CD4-positive, alpha-beta memory T cell (primary cell): ENCODE results near the gene ABRAXAS1. TPM values are rescaled to one million over a fixed set of nuclear protein-coding genes. Genes with fewer than 3 reads are reported as not detected.
A peak's percentile ranks its signal among the peaks of the same experiment; 100 is the strongest.

ENCODE experiments used
- CTCF ChIA-PET: fragments of 350-600 bp; sonication (Branson Sonifier 250); formaldehyde crosslinking; loops from one replicate; lab custom pipeline; 2021; ENCODE audit warnings: inconsistent platforms; ENCODE audit not compliant: partially characterized antibody; lab: Charles Lee
- POLR2A ChIA-PET: fragments of 350-600 bp; sonication (Branson Sonifier 250); formaldehyde crosslinking; loops from one replicate; lab custom pipeline; 2021; ENCODE audit not compliant: partially characterized antibody; lab: Charles Lee
- DNase-seq, 5 donors: peaks; one replicate each; pipeline versions ENCODE4 v3.0.0 to v3.0.0-alpha.2; 2020 to 2022; ENCODE audit warnings: mixed read lengths in 1 of 5
- H3K27ac ChIP-seq: one replicate; pipeline ENCODE4 v1.7.0; 2013; ENCODE audit warnings: low read depth, low read length
- H3K27me3 ChIP-seq: 2 replicates; pipeline ENCODE4 v1.7.0; 2013; ENCODE audit warnings: mild to moderate bottlenecking, low read length, moderate library complexity; ENCODE audit not compliant: insufficient read depth
- H3K36me3 ChIP-seq: 2 replicates; pipeline ENCODE4 v1.7.0; 2013; ENCODE audit warnings: mild to moderate bottlenecking, low read length, moderate library complexity; ENCODE audit not compliant: insufficient read depth
- H3K4me1 ChIP-seq: 2 replicates; pipeline ENCODE4 v1.7.0; 2013; ENCODE audit warnings: mild to moderate bottlenecking, low read length, moderate library complexity; ENCODE audit not compliant: insufficient read depth
- H3K4me3 ChIP-seq, 2 donors: one replicate each; pipeline ENCODE4 v1.7.0; 2013; ENCODE audit warnings: low read length in 2 of 2, mild to moderate bottlenecking in 1 of 2
- H3K9me3 ChIP-seq, 2 donors: one replicate each; pipeline ENCODE4 v1.7.0; 2013; ENCODE audit warnings: low read length in 2 of 2, control low read depth in 1 of 2; ENCODE audit not compliant: control insufficient read depth in 1 of 2
- H3K27ac Mint-ChIP-seq, 7 donors: one replicate each; pipeline ENCODE4 v1.8.0; 2020 to 2021; ENCODE audit warnings: mixed read lengths in 7 of 7, mild to moderate bottlenecking in 6 of 7, inconsistent platforms in 3 of 7, moderate library complexity in 3 of 7
- H3K27me3 Mint-ChIP-seq, 2 donors: one replicate each; pipeline ENCODE4 v1.8.0; 2020 to 2021; ENCODE audit warnings: mixed read lengths in 2 of 2
- H3K36me3 Mint-ChIP-seq, 2 donors: one replicate each; pipeline ENCODE4 v1.8.0; 2020 to 2021; ENCODE audit warnings: mixed read lengths in 2 of 2, inconsistent platforms in 1 of 2, mild to moderate bottlenecking in 1 of 2
- H3K4me1 Mint-ChIP-seq, 4 donors: one replicate each; pipeline ENCODE4 v1.8.0; 2020 to 2021; ENCODE audit warnings: mixed read lengths in 4 of 4, mild to moderate bottlenecking in 1 of 4
- H3K4me3 Mint-ChIP-seq, 8 donors: one replicate each; pipeline ENCODE4 v1.8.0; 2020 to 2021; ENCODE audit warnings: mixed read lengths in 8 of 8, mild to moderate bottlenecking in 7 of 8, moderate library complexity in 6 of 8, inconsistent platforms in 3 of 8
- H3K9me3 Mint-ChIP-seq, 8 donors: one replicate each; pipeline ENCODE4 v1.8.0; 2020 to 2021; ENCODE audit warnings: mixed read lengths in 8 of 8, mild to moderate bottlenecking in 5 of 8, inconsistent platforms in 3 of 8, moderate library complexity in 1 of 8
- intact Hi-C: fragments of 100-400 bp; cut with micrococcal nuclease; formaldehyde crosslinking; loops from one replicate; pipeline ENCODE4 v1.15.1; 2023
- polyA plus RNA-seq, 2 donors: library from polyadenylated mRNA; unstranded; fragments of 300-500 nt; fragmentation: Illumina TruSeq; gene quantifications; one replicate each; pipeline ENCODE4 v1.2.3, GENCODE V29; 2021
- total RNA-seq, 2 experiments: library from RNA; stranded (reverse); gene quantifications; one replicate each; pipeline ENCODE4 v1.2.3, GENCODE V29; 2021

Gene ABRAXAS1
- total and polyA plus RNA-seq, 4 experiments from 2014 or later, result 10.6 to 36.7 (median 25.7) TPM

DNA sequence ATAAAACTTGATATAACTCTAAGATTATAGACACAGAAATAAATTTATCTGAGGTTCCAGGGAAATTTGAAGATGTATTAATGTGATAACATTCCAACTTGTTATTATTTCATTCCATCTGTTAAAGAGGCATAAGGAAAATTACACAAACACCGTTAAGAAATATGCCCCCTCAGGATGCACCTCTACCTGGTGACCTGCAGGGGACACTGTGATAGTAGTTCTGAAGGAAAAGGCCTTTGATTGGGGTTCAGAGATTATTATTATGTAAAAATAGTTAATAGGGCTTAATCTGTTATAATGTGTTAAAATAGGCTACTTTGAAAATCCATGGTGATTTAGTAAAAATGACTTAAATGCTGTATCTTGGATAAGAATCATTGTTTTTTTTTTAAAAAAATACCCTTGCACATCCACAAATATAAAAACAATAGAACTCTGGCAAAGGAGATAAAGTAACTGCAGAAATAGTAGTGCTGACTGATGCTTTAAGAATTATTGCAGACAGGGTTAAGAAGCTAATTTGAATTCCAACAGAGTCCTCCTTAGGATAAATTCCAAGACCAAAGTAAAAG is 6.1 kb upstream of the ABRAXAS1 start:
- H3K36me3 Mint-ChIP-seq, result no peaks in the 10 kb centered on the region
- Histone ChIP-seq H3K27me3 (no peaks in the 10 kb centered on the region), H3K27ac (no peak overlapping the region), H3K9me3 (no peaks in the 10 kb centered on the region), H3K4me3 (no peak overlapping the region), H3K36me3 (no peaks in the 10 kb centered on the region), H3K4me1 (no peaks in the 10 kb centered on the region)
- ChIA-PET POLR2A (no interaction called here), CTCF (interaction anchor here (0.8 to 6.0 kb wide), 11 partner anchors 10 to 152 kb away, joined by 3 to 96 read pairs (median 4); no protein-coding TSS in a partner anchor)
- intact Hi-C loops, result loop anchor here (1.0 kb wide), 1 partner anchor 149 kb away; no protein-coding TSS in a partner anchor
- peaks cover 3 to 7% (median 4%) of the 10 kb centered on the region in 4 donors for H3K4me1 Mint-ChIP-seq
- no peaks in the 10 kb centered on the region for H3K9me3 Mint-ChIP-seq
- no peaks in the 10 kb centered on the region for H3K27me3 Mint-ChIP-seq
- H3K27ac Mint-ChIP-seq, result no peak overlapping the region
- DNase-seq, result peak in 4 of 5 donors; percentile 29 to 46 (median 35)
- no peak overlapping the region for H3K4me3 Mint-ChIP-seq

DNA sequence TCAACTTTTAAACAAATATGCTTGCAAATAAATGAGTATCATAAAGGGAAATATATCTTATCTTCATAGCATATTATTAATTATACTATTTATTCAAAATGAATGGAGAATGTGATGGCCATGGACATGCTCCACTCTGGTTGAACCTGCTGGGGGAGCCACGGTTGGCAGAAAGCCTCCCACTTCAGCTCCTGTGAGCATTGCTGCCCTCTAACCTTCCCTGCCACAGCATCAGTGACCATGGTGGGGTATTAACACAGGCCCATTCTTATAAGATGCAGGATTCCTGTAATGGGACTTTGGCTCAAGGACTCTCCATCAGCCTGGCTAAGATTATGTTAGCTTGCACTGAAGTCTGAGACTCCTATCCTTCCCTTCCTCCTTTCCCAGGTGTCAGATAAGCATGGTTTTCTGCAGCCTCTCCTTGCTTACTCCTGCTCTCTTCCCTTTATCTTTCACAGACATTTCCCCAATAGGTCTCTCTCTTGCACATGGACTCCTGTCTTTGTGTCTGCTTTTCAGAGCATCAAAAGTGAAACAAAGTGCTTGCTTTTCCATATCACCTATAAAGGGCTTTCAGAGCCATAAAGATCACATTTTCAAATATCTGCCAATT is 4.9 kb upstream of the ABRAXAS1 start:
- Mint-ChIP-seq H3K9me3 (no peaks in the 10 kb centered on the region), H3K4me3 (peak overlapping the region in 1 of 8 donors; percentile 52), H3K27ac (peak overlapping the region in 1 of 7 donors; percentile 57), H3K27me3 (no peaks in the 10 kb centered on the region), H3K36me3 (no peaks in the 10 kb centered on the region), H3K4me1 (peaks cover 7 to 14% (median 10%) of the 10 kb centered on the region in 4 donors)
- DNase-seq, result no peak
- intact Hi-C loops, result loop anchor here (10.0 kb wide), 1 partner anchor 1205 kb away; no protein-coding TSS in a partner anchor
- CTCF ChIA-PET, result interaction anchor here (0.7 to 6.0 kb wide), 4 partner anchors 19 to 153 kb away, joined by 3 to 96 read pairs (median 4); no protein-coding TSS in a partner anchor
- peaks cover 6% of the 10 kb centered on the region for H3K4me1 ChIP-seq
- H3K27ac ChIP-seq, result no peak overlapping the region
- no peaks in the 10 kb centered on the region for H3K9me3 ChIP-seq
- POLR2A ChIA-PET, result no interaction called here
- H3K27me3 ChIP-seq, result no peaks in the 10 kb centered on the region
- H3K36me3 ChIP-seq, result no peaks in the 10 kb centered on the region
- no peak overlapping the region for H3K4me3 ChIP-seq

DNA sequence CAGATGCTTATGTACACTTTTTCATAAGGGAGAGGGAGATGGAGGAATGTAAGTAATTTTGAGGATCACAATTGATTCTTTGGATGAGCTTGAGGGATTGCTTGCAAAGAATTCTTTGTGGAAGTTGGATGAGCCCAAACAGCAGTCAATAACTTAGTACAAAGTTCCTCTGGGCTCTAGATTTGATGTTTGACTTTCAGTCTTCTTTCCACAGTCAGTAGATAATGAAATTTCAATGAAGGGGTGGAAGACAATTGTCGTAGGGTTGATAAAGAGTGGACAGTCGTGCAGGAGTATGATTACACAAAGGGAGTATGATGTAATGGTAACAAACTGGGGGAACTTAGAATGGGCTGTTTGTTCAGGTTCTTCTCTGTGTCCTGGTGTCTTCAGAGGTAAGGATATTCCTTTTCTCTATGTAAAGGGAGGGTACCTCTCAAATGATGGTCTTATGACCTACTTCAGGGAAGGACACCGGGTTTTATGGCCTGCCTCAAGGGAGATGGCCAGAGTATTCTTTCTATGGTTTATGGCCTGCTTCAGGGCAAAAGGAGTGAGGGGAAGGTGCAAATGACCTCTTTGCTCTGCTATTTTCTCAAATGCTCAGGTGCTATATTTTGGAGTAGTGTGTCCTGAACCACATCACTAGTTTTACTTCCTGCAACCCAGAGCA is 1.7 kb upstream of the ABRAXAS1 start:
- ChIA-PET POLR2A (interaction anchor here (0.5 to 4.5 kb wide), 4 partner anchors 11 to 158 kb away, joined by 3 to 62 read pairs (median 20); partner anchors contain the start of genes GPAT3, HELQ and MRPS18C), CTCF (interaction anchor here (1.3 to 2.0 kb wide), 3 partner anchors 17 to 154 kb away, joined by 3 to 6 read pairs (median 5); no protein-coding TSS in a partner anchor)
- Histone ChIP-seq H3K4me1 (peaks cover 23% of the 10 kb centered on the region), H3K4me3 (no peak overlapping the region), H3K27me3 (no peaks in the 10 kb centered on the region), H3K36me3 (no peaks in the 10 kb centered on the region), H3K9me3 (no peaks in the 10 kb centered on the region), H3K27ac (no peak overlapping the region)
- Mint-ChIP-seq H3K27ac (peak overlapping the region in 6 of 7 donors; percentile 64 to 93 (median 86)), H3K9me3 (no peaks in the 10 kb centered on the region), H3K4me1 (peaks cover 16 to 36% (median 24%) of the 10 kb centered on the region in 4 donors), H3K27me3 (peaks cover 0 to 2% of the 10 kb centered on the region in 2 donors), H3K36me3 (peaks cover 0 to 3% of the 10 kb centered on the region in 2 donors), H3K4me3 (peak overlapping the region in 4 of 8 donors; percentile 15 to 59 (median 36))
- DNase-seq, result no peak
- intact Hi-C loops, result loop anchor here (10.0 kb wide), 1 partner anchor 1202 kb away; no protein-coding TSS in a partner anchor

DNA sequence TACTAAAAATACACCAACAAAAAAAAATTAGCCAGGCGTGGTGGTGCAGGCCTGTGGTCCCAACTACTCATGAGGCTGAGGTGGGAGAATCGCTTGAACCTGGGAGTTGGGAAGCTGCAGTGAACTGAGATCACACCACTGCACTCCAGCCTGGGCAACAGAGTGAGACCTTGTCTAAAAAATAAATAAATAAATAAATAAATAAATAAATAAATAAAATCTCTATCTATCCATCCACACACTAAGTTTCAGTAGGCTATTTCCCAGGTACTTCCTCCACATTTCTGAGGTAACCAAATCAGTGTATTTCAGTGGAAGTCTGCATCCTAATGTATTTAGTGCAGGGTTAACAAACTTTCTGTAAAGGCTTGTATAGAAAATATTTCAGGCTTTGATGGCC is 10.9 kb downstream of the ABRAXAS1 start:
- Histone ChIP-seq H3K27me3 (no peaks in the 10 kb centered on the region), H3K4me3 (no peak overlapping the region), H3K4me1 (no peaks in the 10 kb centered on the region), H3K9me3 (no peaks in the 10 kb centered on the region), H3K36me3 (no peaks in the 10 kb centered on the region), H3K27ac (no peak overlapping the region)
- Mint-ChIP-seq H3K9me3 (no peaks in the 10 kb centered on the region), H3K4me1 (peaks cover 0 to 4% (median 1%) of the 10 kb centered on the region in 4 donors), H3K27ac (peak overlapping the region in 1 of 7 donors; percentile 37), H3K4me3 (no peak overlapping the region), H3K36me3 (peaks cover 11 to 42% of the 10 kb centered on the region in 2 donors), H3K27me3 (no peaks in the 10 kb centered on the region)
- DNase-seq, result no peak
- ChIA-PET POLR2A (interaction anchor here (2.9 kb wide), 1 partner anchor 11 kb away, joined by 18 read pairs; the partner anchor contains the start of gene ABRAXAS1), CTCF (no interaction called here)
- intact Hi-C loops, result no loop called here

DNA sequence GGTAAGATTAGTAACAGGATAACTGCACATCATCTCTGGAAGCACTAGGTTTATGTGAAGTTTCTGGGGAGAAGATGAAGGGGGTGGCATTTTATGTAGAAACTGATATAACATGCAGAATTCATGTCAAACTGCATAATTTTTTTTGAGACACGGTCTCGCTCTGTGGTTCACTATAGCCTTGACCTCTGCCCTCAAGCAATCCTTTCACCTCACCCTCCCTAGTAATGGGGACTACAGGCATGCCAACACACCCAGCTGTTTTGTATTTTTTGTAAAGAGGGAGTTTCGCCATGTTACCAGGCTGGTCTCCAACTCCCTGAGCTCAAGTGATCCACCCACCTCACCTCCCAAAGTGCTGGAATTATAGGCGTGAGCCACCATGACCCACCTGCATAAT is 11.5 kb downstream of the ABRAXAS1 start:
- Histone ChIP-seq H3K4me1 (no peaks in the 10 kb centered on the region), H3K36me3 (no peaks in the 10 kb centered on the region), H3K4me3 (no peak overlapping the region), H3K9me3 (no peaks in the 10 kb centered on the region), H3K27ac (no peak overlapping the region), H3K27me3 (no peaks in the 10 kb centered on the region)
- no peak overlapping the region for H3K4me3 Mint-ChIP-seq
- H3K27me3 Mint-ChIP-seq, result no peaks in the 10 kb centered on the region
- peaks cover 14 to 46% of the 10 kb centered on the region in 2 donors for H3K36me3 Mint-ChIP-seq
- peak overlapping the region in 3 of 7 donors; percentile 46 to 66 (median 54) for H3K27ac Mint-ChIP-seq
- CTCF ChIA-PET, result interaction anchor here (0.6 kb wide), 1 partner anchor 9 kb away, joined by 3 read pairs; no protein-coding TSS in a partner anchor
- no peaks in the 10 kb centered on the region for H3K9me3 Mint-ChIP-seq
- POLR2A ChIA-PET, result no interaction called here
- intact Hi-C loops, result no loop called here
- no peak for DNase-seq
- peaks cover 0 to 4% (median 1%) of the 10 kb centered on the region in 4 donors for H3K4me1 Mint-ChIP-seq

DNA sequence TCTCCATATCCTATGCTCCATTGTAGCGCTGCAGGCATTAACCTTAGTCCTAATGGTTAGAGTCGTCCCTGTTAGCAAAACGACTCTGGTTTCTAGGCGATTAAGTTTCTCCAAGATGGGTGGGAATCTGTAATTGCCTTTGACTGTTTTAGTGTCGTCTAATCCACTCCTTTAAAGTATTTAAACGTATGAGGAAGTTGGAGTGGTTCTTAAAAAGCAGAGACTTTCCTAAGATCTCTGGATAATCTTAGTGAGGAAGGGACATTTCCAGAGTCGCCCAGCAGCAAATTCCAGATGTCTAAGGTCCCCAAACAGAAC is 28.8 kb downstream of the ABRAXAS1 start:
- ChIA-PET CTCF (interaction anchor here (1.0 to 1.2 kb wide), 2 partner anchors 172 to 421 kb away, joined by 3 read pairs; partner anchors contain the start of genes COPS4 and COQ2), POLR2A (interaction anchor here (0.8 to 3.4 kb wide), 17 partner anchors 9 to 1082 kb away, joined by 3 to 62 read pairs (median 6); partner anchors contain the start of genes ABRAXAS1, COPS4, COQ2 and HNRNPD)
- Histone ChIP-seq H3K4me3 (peak overlapping the region; percentile 90 to 96), H3K9me3 (no peaks in the 10 kb centered on the region), H3K27ac (peak overlapping the region; percentile 100), H3K36me3 (peaks cover 29% of the 10 kb centered on the region), H3K4me1 (peaks cover 37% of the 10 kb centered on the region), H3K27me3 (no peaks in the 10 kb centered on the region)
- Mint-ChIP-seq H3K36me3 (peaks cover 36 to 77% of the 10 kb centered on the region in 2 donors), H3K27me3 (no peaks in the 10 kb centered on the region), H3K4me3 (peak overlapping the region; percentile 99 to 100 (median 100)), H3K9me3 (no peaks in the 10 kb centered on the region), H3K4me1 (peaks cover 29 to 64% (median 42%) of the 10 kb centered on the region in 4 donors), H3K27ac (peak overlapping the region; percentile 100)
- DNase-seq, result no peak
- intact Hi-C loops, result loop anchor here (1.0 to 10.0 kb wide), 2 partner anchors 79 to 121 kb away; partner anchors contain the start of gene HPSE
